Measurements from ENCODE around the gene SUPT6H.
"Not testable (repeated sequence)": the region's sequence is repeated elsewhere in the genome, so short reads cannot be mapped to it uniquely, and the experiment has no call there.

SUPT6H gene

DNA sequence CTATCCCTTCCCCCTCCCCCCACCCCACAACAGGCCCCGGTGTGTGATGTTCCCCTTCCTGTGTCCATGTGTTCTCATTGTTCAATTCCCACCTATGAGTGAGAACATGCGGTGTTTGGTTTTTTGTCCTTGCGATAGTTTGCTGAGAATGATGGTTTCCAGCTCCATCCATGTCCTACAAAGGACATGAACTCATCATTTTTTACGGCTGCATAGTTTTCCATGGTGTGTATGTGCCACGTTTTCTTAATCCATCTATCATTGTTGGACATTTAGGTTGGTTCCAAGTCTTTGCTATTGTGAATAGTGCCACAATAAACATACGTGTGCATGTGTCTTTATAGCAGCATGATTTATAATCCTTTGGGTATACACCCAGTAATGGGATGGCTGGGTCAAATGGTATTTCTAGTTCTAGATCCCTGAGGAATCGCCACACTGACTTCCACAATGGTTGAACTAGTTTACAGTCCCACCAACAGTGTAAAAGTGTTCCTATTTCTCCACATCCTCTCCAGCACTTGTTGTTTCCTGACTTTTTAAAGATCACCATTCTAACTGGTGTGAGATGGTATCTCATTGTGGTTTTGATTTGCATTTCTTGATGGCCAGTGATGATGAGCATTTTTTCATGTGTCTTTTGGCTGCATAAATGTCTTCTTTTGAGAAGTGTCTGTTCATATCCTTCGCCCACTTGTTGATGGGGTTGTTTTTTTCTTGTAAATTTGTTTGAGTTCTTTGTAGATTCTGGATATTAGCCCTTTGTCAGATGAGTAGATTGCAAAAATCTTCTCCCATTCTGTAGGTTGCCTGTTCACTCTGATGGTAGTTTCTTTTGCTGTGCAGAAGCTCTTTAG lies 74.1 kb downstream of the SUPT6H start:
- DNase-seq (ENCODE audit: low read depth in 2 of 2) = not testable (repeated sequence)

DNA sequence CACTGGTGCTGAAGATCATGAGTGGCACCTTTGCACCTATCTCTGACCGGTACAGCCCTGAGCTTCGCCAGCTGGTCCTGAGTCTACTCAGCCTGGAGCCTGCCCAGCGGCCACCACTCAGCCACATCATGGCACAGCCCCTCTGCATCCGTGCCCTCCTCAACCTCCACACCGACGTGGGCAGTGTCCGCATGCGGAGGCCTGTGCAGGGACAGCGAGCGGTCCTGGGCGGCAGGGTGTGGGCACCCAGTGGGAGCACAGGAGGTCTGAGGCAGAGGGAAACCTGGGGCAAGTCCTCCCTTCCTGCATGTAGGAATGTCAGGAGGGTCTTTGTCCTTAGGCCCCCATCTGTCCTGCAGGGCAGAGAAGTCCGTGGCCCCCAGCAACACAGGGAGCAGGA lies 75.3 kb downstream of the SUPT6H start:
- no peak for DNase-seq (ENCODE audit: low read depth in 2 of 2)

DNA sequence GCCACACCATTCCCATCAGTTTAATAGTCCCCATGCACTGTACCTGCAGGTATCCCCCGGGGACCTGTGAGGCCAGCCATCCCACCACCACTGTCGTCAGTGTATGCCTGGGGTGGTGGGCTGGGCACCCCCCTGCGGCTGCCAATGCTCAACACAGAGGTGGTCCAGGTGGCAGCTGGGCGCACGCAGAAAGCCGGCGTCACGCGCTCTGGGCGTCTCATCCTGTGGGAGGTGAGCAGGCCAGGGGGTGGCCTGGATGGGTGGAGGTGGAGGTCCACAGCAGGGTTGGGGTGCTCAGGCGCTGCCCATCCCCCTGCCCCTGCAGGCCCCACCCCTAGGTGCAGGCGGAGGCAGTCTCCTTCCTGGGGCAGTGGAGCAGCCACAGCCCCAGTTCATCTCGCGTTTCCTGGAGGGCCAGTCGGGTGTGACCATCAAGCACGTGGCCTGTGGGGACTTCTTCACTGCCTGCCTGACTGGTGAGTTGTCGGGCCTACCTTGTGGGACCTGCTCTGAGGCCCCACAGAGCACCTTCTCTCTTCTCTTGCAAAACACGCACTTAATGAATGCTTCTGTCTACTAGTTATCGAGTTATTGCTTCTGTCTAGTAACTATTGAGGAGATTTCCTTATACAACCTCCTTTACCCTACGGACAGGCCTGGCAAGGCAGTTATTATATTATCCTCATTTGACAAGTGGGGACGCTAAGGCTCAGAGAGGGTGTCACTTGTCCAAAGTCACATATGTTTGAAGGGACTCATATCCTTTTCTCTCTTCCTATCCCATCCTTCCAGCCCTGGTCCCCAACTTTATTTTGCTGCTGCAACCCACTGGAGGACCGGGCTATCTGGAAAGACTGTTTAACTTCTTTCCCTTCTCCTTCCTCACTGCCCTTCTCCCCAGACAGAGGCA lies 76.0 kb downstream of the SUPT6H start:
- no peak for DNase-seq (ENCODE audit: low read depth in 2 of 2)

DNA sequence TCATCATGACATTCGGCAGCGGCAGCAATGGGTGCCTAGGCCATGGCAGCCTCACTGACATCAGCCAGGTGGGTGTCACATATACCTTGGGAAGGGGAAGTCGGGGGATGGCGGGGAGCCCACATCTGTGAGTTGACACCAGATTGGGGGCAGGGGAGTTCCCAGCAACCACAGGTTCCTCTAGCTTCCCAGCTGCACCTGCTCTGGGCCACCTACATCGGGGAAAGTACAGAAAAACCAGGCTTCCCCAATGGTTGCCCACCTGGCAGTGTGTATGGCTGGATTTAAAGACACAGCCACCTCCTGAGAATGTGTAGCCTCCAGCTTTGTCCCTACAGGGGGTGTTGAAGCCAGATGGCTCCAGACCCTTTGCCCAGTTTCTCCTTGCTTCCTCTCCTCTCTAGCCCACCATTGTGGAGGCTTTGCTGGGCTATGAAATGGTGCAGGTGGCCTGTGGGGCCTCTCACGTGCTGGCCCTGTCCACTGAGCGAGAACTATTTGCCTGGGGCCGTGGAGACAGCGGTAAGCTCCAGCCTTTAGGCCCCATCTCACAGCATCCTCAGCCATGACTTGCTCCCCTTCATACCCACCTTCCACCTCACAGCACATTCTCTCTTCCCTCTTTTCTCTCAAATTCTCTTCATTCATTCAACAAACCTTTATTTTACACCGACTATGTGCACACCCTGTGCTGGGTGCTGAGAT lies 76.8 kb downstream of the SUPT6H start:
- DNase-seq (ENCODE audit: low read depth in 2 of 2) = no peak

DNA sequence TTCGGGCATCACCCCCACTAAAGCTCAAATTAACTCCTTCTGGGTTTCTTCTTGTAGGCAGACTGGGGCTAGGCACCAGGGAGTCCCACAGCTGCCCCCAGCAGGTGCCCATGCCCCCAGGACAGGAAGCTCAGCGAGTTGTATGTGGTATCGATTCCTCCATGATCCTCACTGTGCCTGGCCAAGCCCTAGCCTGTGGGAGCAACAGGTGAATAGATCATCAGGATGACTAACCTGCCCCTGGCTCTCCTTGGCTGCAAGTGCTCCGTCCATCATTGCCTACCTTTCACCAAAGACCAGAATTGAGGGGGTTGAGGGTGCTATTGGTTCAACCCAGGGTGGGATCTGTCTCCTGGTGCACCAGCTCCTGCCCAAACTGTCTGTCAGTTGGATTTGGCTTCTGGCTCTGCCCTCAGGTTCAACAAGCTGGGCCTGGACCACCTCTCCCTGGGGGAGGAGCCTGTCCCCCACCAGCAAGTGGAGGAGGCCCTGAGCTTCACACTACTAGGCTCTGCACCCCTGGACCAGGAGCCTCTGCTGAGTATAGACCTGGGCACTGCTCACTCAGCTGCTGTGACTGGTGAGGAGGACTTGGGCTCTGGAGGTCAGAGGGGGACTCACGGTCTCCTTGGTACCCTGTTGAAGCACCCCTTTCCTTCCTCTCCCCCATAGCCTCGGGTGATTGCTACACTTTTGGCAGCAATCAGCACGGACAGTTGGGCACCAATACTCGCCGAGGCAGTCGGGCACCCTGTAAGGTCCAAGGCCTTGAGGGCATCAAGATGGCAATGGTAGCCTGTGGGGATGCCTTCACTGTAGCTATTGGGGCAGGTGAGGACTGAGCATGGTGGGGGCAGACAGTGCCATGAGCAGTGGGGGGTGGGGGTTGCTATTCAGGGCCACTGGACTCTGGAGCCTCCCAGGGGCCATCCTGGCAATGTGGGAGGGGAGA lies 78.7 kb downstream of the SUPT6H start:
- DNase-seq (ENCODE audit: low read depth in 2 of 2) = no peak

DNA sequence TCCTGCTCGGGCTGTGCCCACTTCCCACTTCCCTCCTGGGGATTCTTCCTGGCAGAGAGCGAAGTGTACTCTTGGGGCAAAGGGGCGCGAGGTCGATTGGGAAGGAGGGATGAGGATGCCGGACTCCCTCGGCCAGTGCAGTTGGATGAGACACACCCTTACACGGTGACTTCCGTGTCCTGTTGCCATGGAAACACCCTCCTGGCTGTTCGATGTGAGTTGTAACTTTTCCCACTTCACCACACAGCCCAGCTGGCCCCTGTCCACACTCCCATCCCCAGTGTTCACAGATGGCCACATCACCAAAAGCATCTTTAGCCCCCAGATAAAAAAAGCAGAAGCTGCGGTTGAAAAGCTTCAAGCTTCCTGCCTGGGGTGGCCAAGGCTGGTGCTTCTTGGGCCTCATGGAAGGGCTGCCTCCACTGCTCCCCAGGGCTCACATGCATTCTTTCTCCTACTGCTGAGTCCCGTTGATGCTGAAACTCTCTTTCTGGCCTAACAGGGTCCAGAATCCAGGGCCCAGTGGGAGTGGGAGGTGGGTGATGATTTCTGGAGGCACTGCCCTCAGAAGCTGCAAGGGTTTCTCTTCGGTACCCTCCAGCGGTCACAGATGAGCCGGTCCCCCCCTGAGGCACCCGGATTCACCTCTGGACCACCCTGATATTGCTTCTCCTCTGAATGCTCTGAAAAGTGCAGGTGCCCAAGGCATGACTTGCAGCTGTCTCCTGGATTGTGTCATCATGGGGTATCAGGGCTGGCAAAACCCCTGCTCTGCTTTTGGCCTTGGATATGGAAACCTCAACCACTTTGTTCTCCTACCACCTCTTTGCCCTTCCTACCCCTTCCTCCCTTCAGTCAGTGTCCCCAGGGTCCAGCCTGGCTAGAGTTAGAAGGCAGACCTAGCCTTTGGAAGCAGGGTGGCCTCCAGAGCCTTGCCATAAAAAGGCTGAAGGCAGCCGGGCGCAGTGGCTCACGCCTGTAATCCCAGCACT lies 79.6 kb downstream of the SUPT6H start:
- no peak for DNase-seq (ENCODE audit: low read depth in 2 of 2)

DNA sequence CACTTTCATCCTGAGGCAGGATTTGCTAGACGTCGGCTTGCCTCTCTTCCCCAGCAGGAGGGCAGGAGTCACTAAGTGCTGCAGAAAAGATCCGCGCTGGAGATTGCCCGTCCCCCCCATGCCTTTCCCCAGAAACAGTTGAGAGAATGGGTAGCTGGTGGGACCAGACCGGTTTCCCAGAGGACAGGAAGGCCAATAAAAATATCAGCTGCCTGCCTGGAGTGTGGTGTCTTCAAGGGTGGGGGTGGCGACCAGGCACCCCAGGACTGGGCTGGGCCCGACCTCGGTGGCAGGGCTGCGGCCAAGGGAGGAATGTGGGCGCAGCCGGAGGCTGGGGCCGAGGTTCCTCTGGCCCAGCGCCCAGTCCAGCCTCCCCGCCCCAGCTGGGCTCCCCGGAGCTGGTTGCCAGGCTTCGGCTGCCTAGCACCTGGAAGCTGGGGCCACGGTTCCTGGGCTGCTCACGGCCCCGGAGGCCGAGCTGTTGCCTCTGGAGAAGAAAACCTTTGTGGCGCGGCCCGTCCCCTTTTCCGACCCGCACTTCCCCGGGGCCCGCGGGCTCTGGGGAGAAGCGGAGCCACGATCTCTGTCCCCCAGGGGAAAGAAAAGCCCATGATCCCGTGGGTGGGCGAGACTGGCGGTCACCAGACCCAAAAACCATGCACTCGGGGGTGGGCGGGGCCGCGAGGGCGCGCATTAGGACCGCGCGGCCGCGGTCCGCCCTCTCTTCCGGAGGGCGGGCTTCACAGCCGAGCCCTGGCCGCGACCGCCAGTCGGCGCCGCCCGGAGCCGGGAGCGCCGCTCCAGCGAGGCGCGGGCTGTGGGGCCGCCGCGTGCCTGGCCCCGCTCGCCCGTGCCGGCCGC lies 81.5 kb downstream of the SUPT6H start, which contains the start of gene TRAF4:
Gene TRAF4, plus strand, starts transcription at position 769 of the 861 bp plus-strand sequence. CDS start 102 bp downstream, outside the sequence.
- DNase-seq (ENCODE audit: low read depth in 2 of 2) = peak; percentile 44 to 54

DNA sequence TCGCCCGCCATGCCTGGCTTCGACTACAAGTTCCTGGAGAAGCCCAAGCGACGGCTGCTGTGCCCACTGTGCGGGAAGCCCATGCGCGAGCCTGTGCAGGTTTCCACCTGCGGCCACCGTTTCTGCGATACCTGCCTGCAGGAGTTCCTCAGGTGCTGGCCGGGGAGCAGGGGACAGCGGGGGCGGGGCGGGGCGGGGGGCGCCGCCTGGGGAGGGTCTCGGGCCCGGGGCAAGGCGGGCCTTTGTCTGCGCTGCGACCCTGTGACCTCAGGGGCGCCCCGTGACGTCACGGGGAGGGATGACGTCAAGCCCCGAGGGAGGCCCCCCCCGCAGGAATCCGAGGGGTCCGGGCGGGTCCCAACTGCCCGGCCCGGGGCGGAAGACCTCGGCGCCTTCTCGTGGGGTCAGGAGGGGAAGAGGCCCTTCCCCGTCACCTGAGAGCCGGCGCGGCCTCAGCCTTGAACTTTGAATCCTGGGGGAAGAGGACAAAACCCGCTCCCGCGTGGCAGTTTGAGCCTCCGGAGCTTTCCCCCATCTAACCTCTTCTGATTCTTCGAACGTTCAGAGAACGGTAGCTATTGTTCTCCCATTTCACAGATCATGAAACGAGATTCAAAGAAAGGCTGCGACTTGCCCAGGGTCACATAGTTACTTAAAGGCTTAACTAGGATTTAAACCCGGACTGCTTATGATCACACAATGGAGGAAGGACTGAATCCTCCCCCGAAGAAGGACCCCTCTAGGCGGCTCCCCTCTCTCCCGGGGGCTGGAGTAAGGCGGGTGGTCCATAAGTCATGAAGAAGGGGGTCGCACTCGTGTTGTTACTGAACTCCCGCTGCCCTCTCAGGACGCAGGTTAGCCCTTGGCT lies 82.3 kb downstream of the SUPT6H start:
- peak in 1 of 2 donors; percentile 39 for DNase-seq (ENCODE audit: low read depth in 2 of 2)

DNA sequence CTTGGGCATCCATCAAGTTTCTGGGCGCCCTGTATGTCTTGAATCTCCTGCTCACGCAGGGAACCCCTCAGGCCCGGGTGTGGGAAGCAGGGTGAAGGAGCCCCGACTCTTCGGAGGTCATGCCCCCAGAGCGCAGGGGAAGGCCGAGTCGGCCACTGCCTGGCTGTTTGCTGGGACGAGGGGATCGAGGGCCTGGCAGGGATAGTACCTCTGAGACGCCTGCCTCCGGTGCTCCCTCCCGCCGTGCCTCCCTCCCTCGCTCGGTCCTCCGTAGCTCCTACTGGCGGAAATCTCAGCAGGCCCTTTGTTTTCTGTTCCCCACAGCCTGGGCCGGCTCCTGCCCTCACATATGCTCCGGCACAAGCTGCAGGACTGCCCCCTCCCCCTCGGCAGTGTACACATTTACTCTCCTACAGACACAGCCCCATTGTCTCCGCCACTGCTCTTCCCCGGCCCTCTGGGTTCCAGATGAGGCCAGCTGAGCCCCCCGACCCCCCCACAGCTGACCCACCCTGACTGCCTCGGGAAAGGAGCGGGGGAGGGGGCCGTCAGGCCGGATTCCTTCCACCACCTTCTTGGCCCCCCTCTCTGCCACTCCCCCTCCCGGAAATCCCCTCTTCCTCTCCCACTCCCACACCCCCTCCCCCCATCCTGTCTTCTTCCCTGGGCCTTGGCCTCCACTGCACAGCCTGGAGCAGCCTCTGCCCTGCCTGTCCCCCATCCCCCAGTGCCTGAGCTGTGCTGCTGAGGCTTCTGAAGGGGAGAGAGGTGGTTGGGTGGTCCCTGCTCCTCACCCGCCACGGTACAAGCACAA lies 83.2 kb downstream of the SUPT6H start:
- DNase-seq (ENCODE audit: low read depth in 2 of 2) = no peak

DNA sequence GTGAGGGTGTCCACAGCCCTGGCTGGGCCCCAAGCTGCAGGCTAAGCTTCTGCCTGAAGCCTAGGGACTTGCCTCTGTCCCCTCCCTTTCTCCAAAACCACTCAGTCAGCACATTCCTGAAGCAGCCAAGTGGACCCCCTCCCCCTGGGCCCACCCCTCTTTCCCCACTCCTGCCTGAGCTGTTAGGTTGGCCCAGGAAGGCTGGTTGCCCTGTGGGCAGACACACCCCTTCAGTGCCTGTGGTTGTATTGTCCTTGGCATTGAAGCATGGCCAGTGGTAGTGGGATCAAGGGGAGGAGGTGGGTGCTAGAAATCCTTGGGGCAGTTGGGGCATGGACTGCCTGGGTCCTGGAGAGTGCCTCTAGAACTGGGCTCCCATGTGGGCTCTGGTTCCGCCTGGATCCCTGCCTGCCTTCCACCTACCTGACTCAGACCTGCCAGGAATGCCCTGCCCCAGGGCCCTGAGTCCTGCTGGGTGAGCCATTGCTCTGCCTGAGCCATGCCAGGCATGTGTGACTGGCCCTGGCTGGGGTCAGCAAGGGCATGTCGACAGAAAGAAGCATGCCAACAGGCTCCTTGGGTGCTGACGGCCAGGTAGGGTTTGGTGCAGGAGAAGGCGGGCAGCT lies 83.9 kb downstream of the SUPT6H start:
- DNase-seq (ENCODE audit: low read depth in 2 of 2) = no peak

DNA sequence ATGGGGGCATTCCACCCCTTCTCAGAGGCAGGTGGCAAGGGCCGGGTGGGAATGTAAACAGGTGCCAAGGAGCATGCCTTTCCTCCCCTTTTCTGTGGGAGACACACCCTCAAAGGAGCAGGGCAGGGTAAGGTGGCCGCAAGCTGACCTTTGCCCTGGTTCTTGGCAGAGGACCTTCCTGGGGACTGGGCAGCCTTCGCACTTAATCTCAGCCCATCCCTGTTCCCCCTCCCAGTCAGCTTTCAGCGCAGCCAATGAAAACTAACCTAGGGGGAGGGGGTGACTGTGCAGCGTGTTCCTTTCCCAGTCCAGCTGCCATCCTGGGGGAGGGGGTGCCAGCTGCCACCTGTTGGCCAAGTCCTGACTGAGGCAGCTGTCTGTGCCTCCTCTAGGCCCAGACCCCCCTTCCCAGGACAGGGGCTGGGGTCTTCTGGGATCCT lies 84.6 kb downstream of the SUPT6H start:
- DNase-seq (ENCODE audit: low read depth in 2 of 2) = no peak

DNA sequence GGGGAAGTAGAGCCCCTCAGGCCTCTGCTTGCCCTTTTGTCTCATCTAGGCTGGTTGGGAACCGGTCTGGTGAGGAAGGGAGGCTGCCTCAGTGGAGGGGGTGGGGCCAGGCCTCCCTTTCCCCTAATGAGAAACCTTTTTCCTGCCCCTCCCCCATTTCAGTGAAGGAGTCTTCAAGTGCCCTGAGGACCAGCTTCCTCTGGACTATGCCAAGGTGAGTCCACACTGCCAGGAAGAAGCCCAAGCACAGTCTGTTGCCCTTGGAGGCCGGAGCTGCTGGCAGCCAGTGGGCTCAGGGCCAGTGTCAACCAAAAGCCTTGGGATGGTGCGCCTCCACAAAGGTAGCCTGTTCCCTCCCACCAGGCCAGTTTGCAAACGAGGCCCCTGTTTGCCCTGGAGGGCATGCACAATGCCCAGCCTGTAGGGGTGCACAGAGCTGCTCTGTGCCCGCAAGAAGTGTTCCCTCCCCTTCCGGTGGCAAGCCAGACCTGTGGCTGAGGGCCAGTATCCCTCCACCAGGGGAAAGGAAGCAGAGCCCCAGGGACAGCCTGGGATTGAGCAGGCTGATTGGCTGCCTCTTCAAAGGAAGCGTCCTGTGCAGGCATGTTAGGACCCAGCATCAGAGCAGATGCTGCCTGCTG lies 85.2 kb downstream of the SUPT6H start:
- DNase-seq (ENCODE audit: low read depth in 2 of 2) = no peak

DNA sequence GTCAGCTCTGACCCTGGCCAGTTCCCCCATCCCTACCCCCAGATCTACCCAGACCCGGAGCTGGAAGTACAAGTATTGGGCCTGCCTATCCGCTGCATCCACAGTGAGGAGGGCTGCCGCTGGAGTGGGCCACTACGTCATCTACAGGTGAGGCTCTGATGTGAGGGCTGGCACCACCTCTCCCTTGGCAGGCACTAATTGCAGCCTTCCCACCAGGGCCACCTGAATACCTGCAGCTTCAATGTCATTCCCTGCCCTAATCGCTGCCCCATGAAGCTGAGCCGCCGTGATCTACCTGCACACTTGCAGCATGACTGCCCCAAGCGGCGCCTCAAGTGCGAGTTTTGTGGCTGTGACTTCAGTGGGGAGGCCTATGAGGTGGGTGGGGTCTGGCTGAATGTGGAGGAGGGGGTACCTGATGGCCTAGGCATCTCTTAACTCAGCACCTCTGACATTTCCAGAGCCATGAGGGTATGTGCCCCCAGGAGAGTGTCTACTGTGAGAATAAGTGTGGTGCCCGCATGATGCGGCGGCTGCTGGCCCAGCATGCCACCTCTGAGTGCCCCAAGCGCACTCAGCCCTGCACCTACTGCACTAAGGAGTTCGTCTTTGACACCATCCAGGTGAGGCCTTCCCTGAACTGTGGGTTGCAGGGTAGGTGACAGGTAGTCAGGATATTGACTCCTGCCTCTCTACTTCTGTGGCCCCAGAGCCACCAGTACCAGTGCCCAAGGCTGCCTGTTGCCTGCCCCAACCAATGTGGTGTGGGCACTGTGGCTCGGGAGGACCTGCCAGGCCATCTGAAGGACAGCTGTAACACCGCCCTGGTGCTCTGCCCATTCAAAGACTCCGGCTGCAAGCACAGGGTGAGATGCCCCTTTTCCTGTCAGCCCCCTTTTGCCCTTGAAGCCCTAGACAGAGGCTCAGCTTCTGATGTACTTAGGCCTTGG lies 86.1 kb downstream of the SUPT6H start:
- DNase-seq (ENCODE audit: low read depth in 2 of 2) = no peak

DNA sequence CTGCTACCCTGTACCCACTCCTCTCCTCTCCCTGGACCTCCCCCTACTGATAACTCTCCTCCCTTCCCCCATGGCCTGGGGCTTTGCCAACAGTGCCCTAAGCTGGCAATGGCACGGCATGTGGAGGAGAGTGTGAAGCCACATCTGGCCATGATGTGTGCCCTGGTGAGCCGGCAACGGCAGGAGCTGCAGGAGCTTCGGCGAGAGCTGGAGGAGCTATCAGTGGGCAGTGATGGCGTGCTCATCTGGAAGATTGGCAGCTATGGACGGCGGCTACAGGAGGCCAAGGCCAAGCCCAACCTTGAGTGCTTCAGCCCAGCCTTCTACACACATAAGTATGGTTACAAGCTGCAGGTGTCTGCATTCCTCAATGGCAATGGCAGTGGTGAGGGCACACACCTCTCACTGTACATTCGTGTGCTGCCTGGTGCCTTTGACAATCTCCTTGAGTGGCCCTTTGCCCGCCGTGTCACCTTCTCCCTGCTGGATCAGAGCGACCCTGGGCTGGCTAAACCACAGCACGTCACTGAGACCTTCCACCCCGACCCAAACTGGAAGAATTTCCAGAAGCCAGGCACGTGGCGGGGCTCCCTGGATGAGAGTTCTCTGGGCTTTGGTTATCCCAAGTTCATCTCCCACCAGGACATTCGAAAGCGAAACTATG lies 87.0 kb downstream of the SUPT6H start:
- DNase-seq (ENCODE audit: low read depth in 2 of 2) = no peak
